GM19372 (cell line): Measurements from ENCODE around the gene MYL5.
"Not testable (repeated sequence)": the region's sequence is repeated elsewhere in the genome, so short reads cannot be mapped to it uniquely, and the experiment has no call there.

Experiments
- ATAC-seq: cut with Tn5 transposase; IDR thresholded peaks from one replicate; pipeline ENCODE4 v1.9.1; 2021; ENCODE audit warnings: mild to moderate bottlenecking, low read depth, moderate library complexity; ENCODE audit not compliant: unreplicated experiment

Gene MYL5

GRCh38 chr4:722169-722725 is 47.9 kb downstream of the MYL5 start:
- no peak for ATAC-seq

- ATAC-seq, result no peak
These were observed 48.6 kb downstream of the MYL5 start for GRCh38 chr4:722851-723360.

- no peak for ATAC-seq
These were observed 49.6 kb downstream of the MYL5 start for GRCh38 chr4:723751-724530.

- no peak for ATAC-seq
These were observed 51.3 kb downstream of the MYL5 start for GRCh38 chr4:725391-726234.

GRCh38 chr4:726235-726787 is 52.0 kb downstream of the MYL5 start:
- no peak for ATAC-seq

- ATAC-seq, result no peak
These were observed 52.5 kb downstream of the MYL5 start for GRCh38 chr4:726838-727237.

GRCh38 chr4:727576-727975 is 53.2 kb downstream of the MYL5 start:
- ATAC-seq, result no peak

GRCh38 chr4:729336-730315 is 55.3 kb downstream of the MYL5 start:
- ATAC-seq, result no peak

GRCh38 chr4:730511-730910 is 56.2 kb downstream of the MYL5 start:
- ATAC-seq, result no peak

GRCh38 chr4:730946-731904 is 56.9 kb downstream of the MYL5 start:
- not testable (repeated sequence) for ATAC-seq
